ENCODE data around the gene MRPL50.

DNA sequence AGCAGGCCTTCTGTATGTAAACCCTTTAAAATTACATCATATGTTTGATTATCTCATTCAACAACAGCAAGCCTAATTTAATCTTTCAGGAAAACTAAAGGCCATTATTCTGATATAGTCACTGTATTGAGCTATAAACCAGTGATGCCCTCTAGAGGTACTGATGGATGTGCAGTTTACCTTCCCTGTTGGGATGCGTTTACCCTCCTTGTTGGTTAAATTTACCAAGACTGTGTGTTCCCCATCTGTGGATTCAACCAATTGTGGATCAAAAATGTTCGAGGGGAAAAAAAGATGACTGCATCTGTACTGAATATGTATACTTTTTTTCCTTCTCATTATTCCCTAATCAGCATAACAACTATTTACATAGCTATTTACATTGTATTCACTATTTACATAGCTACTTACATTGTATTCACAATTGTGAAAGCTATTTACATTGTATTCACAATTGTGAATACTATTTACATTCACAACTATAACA is 9.9 kb downstream of the MRPL50 start:
- TF ChIP-seq, protein P1, sequence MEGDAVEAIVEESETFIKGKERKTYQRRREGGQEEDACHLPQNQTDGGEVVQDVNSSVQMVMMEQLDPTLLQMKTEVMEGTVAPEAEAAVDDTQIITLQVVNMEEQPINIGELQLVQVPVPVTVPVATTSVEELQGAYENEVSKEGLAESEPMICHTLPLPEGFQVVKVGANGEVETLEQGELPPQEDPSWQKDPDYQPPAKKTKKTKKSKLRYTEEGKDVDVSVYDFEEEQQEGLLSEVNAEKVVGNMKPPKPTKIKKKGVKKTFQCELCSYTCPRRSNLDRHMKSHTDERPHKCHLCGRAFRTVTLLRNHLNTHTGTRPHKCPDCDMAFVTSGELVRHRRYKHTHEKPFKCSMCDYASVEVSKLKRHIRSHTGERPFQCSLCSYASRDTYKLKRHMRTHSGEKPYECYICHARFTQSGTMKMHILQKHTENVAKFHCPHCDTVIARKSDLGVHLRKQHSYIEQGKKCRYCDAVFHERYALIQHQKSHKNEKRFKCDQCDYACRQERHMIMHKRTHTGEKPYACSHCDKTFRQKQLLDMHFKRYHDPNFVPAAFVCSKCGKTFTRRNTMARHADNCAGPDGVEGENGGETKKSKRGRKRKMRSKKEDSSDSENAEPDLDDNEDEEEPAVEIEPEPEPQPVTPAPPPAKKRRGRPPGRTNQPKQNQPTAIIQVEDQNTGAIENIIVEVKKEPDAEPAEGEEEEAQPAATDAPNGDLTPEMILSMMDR (IDR thresholded peaks at IDR 0.05; ENCODE audit: insufficient read depth, low read length, poor library complexity, severe bottlenecking): no peak
- TF ChIP-seq EZH2phosphoT487 (conservative IDR thresholded peaks at IDR 0.05; ENCODE audit: low read length): no peak

All from SU-DHL-6 (cell line).